Right ventricle myocardium superior (tissue), 1 donor: ENCODE data around the gene PLEKHG5. TPM values are rescaled to one million over a fixed set of nuclear protein-coding genes. Genes with fewer than 3 reads are reported as not detected.

Experiments
- ATAC-seq: fragments of 200-7000 bp; cut with Tn5 transposase; one replicate; pipeline ENCODE4 v1.9.1; 2020; ENCODE audit warnings: mild to moderate bottlenecking; ENCODE audit not compliant: poor library complexity
- DNase-seq: peaks from one replicate; pipeline ENCODE4 v3.0.0-alpha.2; 2020
- intact Hi-C: fragments of 100-400 bp; cut with DNase I; formaldehyde crosslinking; loops from one replicate; pipeline ENCODE4 v1.11.2; 2022
- total RNA-seq: library from RNA; stranded (reverse); fragmentation: NEBNext Ultra II Directional; extraction: Animal tissue kit (Norgen Biotek cat#: 25700); gene quantifications from one replicate; pipeline ENCODE4 v1.2.1, GENCODE V29; 2021
- donor health status: DM: no; HTN: yes; CAD: no; lungs with severe emphysema.

PLEKHG5 gene
- total RNA-seq, 1 donor from 2014 or later = 16.8 TPM

- DNase-seq = no peak
- no peak for ATAC-seq
- intact Hi-C loops = no loop called here
Observed at GRCh38 chr1:6512245-6512907, 20.9 kb upstream of the PLEKHG5 start.

GRCh38 chr1:6511561-6512244 is 20.2 kb upstream of the PLEKHG5 start:
- DNase-seq (no peak), ATAC-seq (no peak)
- intact Hi-C loops = no loop called here

- intact Hi-C loops = no loop called here
- no peak for DNase-seq
- no peak for ATAC-seq
Observed at GRCh38 chr1:6511056-6511455, 19.6 kb upstream of the PLEKHG5 start.

GRCh38 chr1:6510493-6510892 is 19.0 kb upstream of the PLEKHG5 start:
- ATAC-seq (no peak), DNase-seq (no peak)
- intact Hi-C loops = no loop called here

- DNase-seq (no peak), ATAC-seq (peak; percentile 55)
- intact Hi-C loops = no loop called here
Observed at GRCh38 chr1:6509919-6510291, 18.4 kb upstream of the PLEKHG5 start.

GRCh38 chr1:6509220-6509918 is 17.9 kb upstream of the PLEKHG5 start:
- intact Hi-C loops = no loop called here
- no peak for DNase-seq

GRCh38 chr1:6508816-6509189 is 17.3 kb upstream of the PLEKHG5 start:
- ATAC-seq = no peak
- DNase-seq = no peak
- intact Hi-C loops = no loop called here

More at GRCh38 chr1:6509220-6509918, 17.9 kb upstream of the PLEKHG5 start:
- ATAC-seq = peak; percentile 24

- no peak for DNase-seq
- ATAC-seq = no peak
- intact Hi-C loops = no loop called here
Observed at GRCh38 chr1:6508154-6508815, 16.8 kb upstream of the PLEKHG5 start.

GRCh38 chr1:6507461-6507911 is 16.0 kb upstream of the PLEKHG5 start:
- intact Hi-C loops = no loop called here
- DNase-seq (no peak), ATAC-seq (peak; percentile 6)

- intact Hi-C loops = no loop called here
- ATAC-seq (no peak), DNase-seq (no peak)
Observed at GRCh38 chr1:6507037-6507428, 15.6 kb upstream of the PLEKHG5 start.

- ATAC-seq = no peak
- intact Hi-C loops = no loop called here
- no peak for DNase-seq
Observed at GRCh38 chr1:6506210-6507036, 15.0 kb upstream of the PLEKHG5 start.

- intact Hi-C loops = no loop called here
- no peak for DNase-seq
- ATAC-seq = no peak
Observed at GRCh38 chr1:6505367-6506209, 14.1 kb upstream of the PLEKHG5 start.

- DNase-seq (no peak), ATAC-seq (no peak)
- intact Hi-C loops = no loop called here
Observed at GRCh38 chr1:6504887-6505286, 13.4 kb upstream of the PLEKHG5 start.

GRCh38 chr1:6503884-6504602 is 12.6 kb upstream of the PLEKHG5 start:
- no peak for ATAC-seq
- intact Hi-C loops = no loop called here
- no peak for DNase-seq

- DNase-seq (peak; percentile 93), ATAC-seq (peak; percentile 84)
- intact Hi-C loops = no loop called here
Observed at GRCh38 chr1:6502000-6502891, 10.8 kb upstream of the PLEKHG5 start.

GRCh38 chr1:6501279-6501813 is 9.9 kb upstream of the PLEKHG5 start:
- intact Hi-C loops = no loop called here
- DNase-seq = no peak
- ATAC-seq = no peak
